Ovary (tissue), 9 donors: Measurements from ENCODE around the gene FN3K. TPM values are rescaled to one million over a fixed set of nuclear protein-coding genes. Genes with fewer than 3 reads are reported as not detected.

Source experiments
- DNase-seq, 5 donors: peaks; one replicate each; pipeline ENCODE4 v3.0.0-alpha.2; 2019 to 2020
- H3K27ac ChIP-seq, 2 donors: fragments of 200-600 bp; one replicate each; pipeline versions ENCODE4 v1.5.1 to v1.8.0; 2019 to 2022
- H3K27me3 ChIP-seq: fragments of 200-600 bp; one replicate; pipeline ENCODE4 v1.8.0; 2022
- H3K36me3 ChIP-seq: fragments of 200-600 bp; sonication (generic); one replicate; pipeline ENCODE4 v1.5.1; 2019
- H3K4me1 ChIP-seq: one replicate; pipeline ENCODE4 v1.8.1; 2013; ENCODE audit warnings: mild to moderate bottlenecking, moderate library complexity; ENCODE audit not compliant: insufficient read depth
- H3K4me3 ChIP-seq: fragments of 200-600 bp; sonication (generic); one replicate; pipeline ENCODE4 v1.5.1; 2017
- H3K9me3 ChIP-seq, 2 donors: fragments of 200-600 bp in 1 of 2; sonication (generic) in 1 of 2; one replicate each; pipeline versions ENCODE4 v1.5.1 to v1.8.1; 2013 to 2019; ENCODE audit warnings: mild to moderate bottlenecking in 1 of 2, moderate library complexity in 1 of 2
- CTCF ChIP-seq, 3 donors: fragments of 450-650 bp in 2 of 3; fragments of 200-600 bp in 1 of 3; IDR thresholded peaks; one replicate each; pipeline versions ENCODE4 v1.5.1 to v1.8.0; 2016 to 2022; ENCODE audit warnings: antibody characterized with exemption in 3 of 3, mild to moderate bottlenecking in 1 of 3
- EP300 ChIP-seq: sonication (generic); formaldehyde crosslinking; IDR thresholded peaks from one replicate; pipeline ENCODE4 v1.6.1; 2017; ENCODE audit warnings: antibody characterized with exemption
- POLR2A ChIP-seq: fragments of 450-650 bp; IDR thresholded peaks from one replicate; pipeline ENCODE4 v1.6.1; 2017; ENCODE audit warnings: antibody characterized with exemption, mild to moderate bottlenecking, moderate library complexity
- WGBS, 3 donors: extraction: QIAGEN DNeasy Blood & Tissue Kit in 1 of 3; methylation state at CpG; one replicate each; pipeline versions ENCODE4 v1.1.5 to v1.1.7; 2013 to 2017; 5-methylcytosine and 5-hydroxymethylcytosine counted together
- intact Hi-C, 4 donors: fragments of 100-400 bp; cut with DNase I; formaldehyde crosslinking; loops; one replicate each; pipeline versions ENCODE4 v1.11.0 to v1.15.1; 2022 to 2023
- polyA plus RNA-seq, 2 donors: library from polyadenylated mRNA; stranded (reverse); fragments of 200-250 nt in 1 of 2; fragments of 350-450 nt in 1 of 2; fragmentation: Illumina TruSeq in 1 of 2; extraction: RNeasy Lipid Tissue Mini Kit (QIAGEN cat#74804) in 1 of 2; gene quantifications; one replicate each; pipeline ENCODE4 v1.2.3, GENCODE V29; 2013 to 2014
- total RNA-seq, 7 donors: library from RNA; depleted of rRNA in 2 of 7; stranded (reverse); fragments of >200 nt in 2 of 7; fragmentation: NEBNext Ultra II Directional in 3 of 7; extraction: Animal tissue kit (Norgen Biotek cat#: 25700) in 3 of 7; gene quantifications; one replicate each; pipeline versions ENCODE4 v1.1.0 to v1.2.4, GENCODE V29; 2016 to 2023
- donor health status: DM: no; HTN: no; CAD: no; lungs with moderate emphysema.
- donor health status: DM: no; HTN: no; CAD: no.
- donor health status: Bipolar disorder and iron deficiency.
- donor health status: DM: yes; HTN: yes; CAD: no.
- donor health status: DM: no; HTN: no; CAD: no.
- donor health status: DM: yes; HTN: yes; CAD: no.

FN3K gene
- total and polyA plus RNA-seq, 9 donors: 12.0 to 106 (median 30.1) TPM

GRCh38 chr17:82780195-82780594 lies 44.8 kb downstream of the FN3K start:
- Histone ChIP-seq H3K4me3 (no peak overlapping the region), H3K9me3 (no peaks in the 10 kb centered on the region), H3K36me3 (no peaks in the 10 kb centered on the region), H3K4me1 (no peaks in the 10 kb centered on the region), H3K27me3 (no peaks in the 10 kb centered on the region), H3K27ac (no peak overlapping the region)
- DNase-seq: no peak
- intact Hi-C loops: loop anchor here in 2 of 4 donors (5.0 to 10.0 kb wide), 2 partner anchors 127 to 135 kb away; no protein-coding TSS in a partner anchor
- TF ChIP-seq POLR2A (no peak), EP300 (no peak), CTCF (IDR thresholded peaks at IDR 0.05) (no peak)
- 68 to 78% (median 69%) methylated on average over 12 of the region's 12 CpGs for WGBS, 3 donors

- H3K4me3 ChIP-seq: no peak overlapping the region
- DNase-seq: no peak
- no peaks in the 10 kb centered on the region for H3K27me3 ChIP-seq
- intact Hi-C loops: loop anchor here in 2 of 4 donors (5.0 to 10.0 kb wide), 2 partner anchors 126 to 134 kb away; no protein-coding TSS in a partner anchor
- no peaks in the 10 kb centered on the region for H3K36me3 ChIP-seq
- no peaks in the 10 kb centered on the region for H3K4me1 ChIP-seq
- H3K9me3 ChIP-seq: no peaks in the 10 kb centered on the region
- H3K27ac ChIP-seq: no peak overlapping the region
- WGBS, 3 donors: 77 to 79% (median 79%) methylated on average over 27 of the region's 27 CpGs
- TF ChIP-seq POLR2A: no peak
- no peak for TF ChIP-seq EP300
- TF ChIP-seq CTCF (IDR thresholded peaks at IDR 0.05): no peak
Measured at GRCh38 chr17:82780971-82781893, 45.8 kb downstream of the FN3K start.

- WGBS, 3 donors: 23 to 29% (median 25%) methylated on average over 8 of the region's 8 CpGs
- Histone ChIP-seq H3K36me3 (no peaks in the 10 kb centered on the region), H3K4me1 (no peaks in the 10 kb centered on the region), H3K27me3 (no peaks in the 10 kb centered on the region), H3K27ac (no peak overlapping the region), H3K4me3 (no peak overlapping the region), H3K9me3 (no peaks in the 10 kb centered on the region)
- TF ChIP-seq CTCF (IDR thresholded peaks at IDR 0.05): peak; percentile 74 to 89 (median 89)
- TF ChIP-seq POLR2A: no peak
- intact Hi-C loops: loop anchor here in 2 of 4 donors (5.0 to 10.0 kb wide), 2 partner anchors 125 to 133 kb away; no protein-coding TSS in a partner anchor
- peak; percentile 71 to 89 (median 84) for DNase-seq
Measured at GRCh38 chr17:82781894-82782274, 46.5 kb downstream of the FN3K start.

GRCh38 chr17:82782657-82783207 lies 47.3 kb downstream of the FN3K start:
- no peak for DNase-seq
- no peak overlapping the region for H3K27ac ChIP-seq
- no peak overlapping the region for H3K4me3 ChIP-seq
- intact Hi-C loops: loop anchor here in 2 of 4 donors (5.0 to 10.0 kb wide), 2 partner anchors 125 to 132 kb away; no protein-coding TSS in a partner anchor
- TF ChIP-seq POLR2A: no peak
- no peak for TF ChIP-seq CTCF (IDR thresholded peaks at IDR 0.05)
- no peak for TF ChIP-seq EP300
- H3K36me3 ChIP-seq: no peaks in the 10 kb centered on the region
- H3K27me3 ChIP-seq: no peaks in the 10 kb centered on the region
- H3K4me1 ChIP-seq: no peaks in the 10 kb centered on the region
- no peaks in the 10 kb centered on the region for H3K9me3 ChIP-seq
- WGBS, 3 donors: 89 to 93% (median 89%) methylated on average over 42 of the region's 42 CpGs
